HG02840 (cell line): Measurements from ENCODE around the gene MRPL40.
"Not testable (repeated sequence)": the region's sequence is repeated elsewhere in the genome, so short reads cannot be mapped to it uniquely, and the experiment has no call there.

Source experiments
- ATAC-seq: cut with Tn5 transposase; IDR thresholded peaks from one replicate; pipeline ENCODE4 v1.9.1; 2021; ENCODE audit warnings: mild to moderate bottlenecking, moderate library complexity, moderate number of reproducible peaks; ENCODE audit not compliant: unreplicated experiment, low FRiP score

MRPL40 gene

GRCh38 chr22:19436444-19437161 lies 4.3 kb downstream of the MRPL40 start:
- not testable (repeated sequence) for ATAC-seq

GRCh38 chr22:19438298-19438697 lies 6.0 kb downstream of the MRPL40 start:
- ATAC-seq = no peak

- no peak for ATAC-seq
Measured at GRCh38 chr22:19440411-19441195, 8.3 kb downstream of the MRPL40 start.

GRCh38 chr22:19442166-19442565 lies 9.8 kb downstream of the MRPL40 start:
- ATAC-seq = no peak

DNA sequence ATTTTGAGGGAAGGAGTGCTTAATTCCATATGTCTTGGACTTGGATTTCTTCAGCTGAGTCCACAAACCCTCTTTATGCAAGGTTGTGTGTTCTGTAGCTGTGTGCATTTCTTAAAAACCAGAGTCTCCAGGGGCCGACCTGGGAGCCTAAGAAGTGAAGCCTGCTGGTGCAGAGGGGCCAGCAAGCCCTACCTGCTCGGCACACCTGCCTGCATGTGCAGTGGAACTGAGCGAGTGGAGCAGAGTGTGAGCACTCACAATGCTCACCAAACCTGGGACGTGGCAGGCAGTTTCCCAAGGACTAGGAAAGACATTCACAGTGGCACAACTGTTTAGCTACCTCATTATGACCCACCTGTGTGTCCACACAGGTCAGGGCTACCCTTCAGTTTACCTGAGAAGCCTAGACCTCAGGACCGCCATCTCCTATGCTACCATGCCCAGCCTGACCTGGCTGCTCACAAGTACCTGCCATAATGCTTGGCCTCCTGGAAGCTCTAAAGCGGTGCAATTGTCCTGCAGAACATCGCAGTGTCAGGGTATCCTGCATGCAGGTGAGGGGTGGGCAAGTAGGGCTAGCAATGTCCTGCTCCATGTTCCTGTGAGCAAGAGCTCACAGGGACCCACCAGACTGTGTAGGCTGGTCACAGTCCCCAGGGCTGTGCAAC lies 11.3 kb downstream of the MRPL40 start:
- ATAC-seq = no peak

DNA sequence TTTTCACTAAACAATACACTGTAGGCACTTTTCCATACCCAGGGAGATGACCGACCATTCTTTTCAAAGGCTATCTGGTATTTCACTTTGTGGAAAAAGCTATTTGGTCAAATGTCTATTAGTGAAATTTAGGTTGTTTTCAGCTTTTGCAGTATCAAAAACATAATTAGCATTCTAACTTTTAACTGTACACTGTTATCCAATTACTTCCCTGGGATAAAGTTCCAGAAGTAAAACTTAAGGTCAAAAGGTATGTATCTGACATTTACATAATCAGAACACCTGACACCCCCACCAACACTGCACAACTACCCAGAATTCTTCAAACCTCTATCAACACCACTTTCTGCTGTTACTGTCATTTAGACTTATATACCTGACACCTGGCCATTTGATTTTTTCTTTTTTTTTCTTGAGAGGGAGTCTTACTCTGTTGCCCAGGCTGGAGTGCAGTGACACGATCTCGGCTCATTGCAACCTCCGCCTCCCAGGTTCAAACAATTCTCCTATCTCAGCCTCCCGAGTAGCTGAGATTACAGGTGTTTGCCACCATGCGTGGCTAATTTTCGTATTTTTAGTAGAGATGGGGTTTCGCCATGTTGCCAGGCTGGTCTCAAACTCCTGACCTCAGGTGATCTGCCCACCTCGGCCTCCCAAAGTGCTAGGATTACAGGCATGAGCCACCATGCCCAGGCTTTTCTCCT lies 13.1 kb downstream of the MRPL40 start:
- not testable (repeated sequence) for ATAC-seq

GRCh38 chr22:19446603-19447329 lies 14.4 kb downstream of the MRPL40 start:
- peak; percentile 5 for ATAC-seq

GRCh38 chr22:19447330-19448075 lies 15.2 kb downstream of the MRPL40 start, which contains the start of gene C22orf39:
Gene C22orf39, minus strand, starts transcription at chr22:19447711. Its CDS starts 23 bp downstream, at chr22:19447688.
- ATAC-seq = peak; percentile 82

DNA sequence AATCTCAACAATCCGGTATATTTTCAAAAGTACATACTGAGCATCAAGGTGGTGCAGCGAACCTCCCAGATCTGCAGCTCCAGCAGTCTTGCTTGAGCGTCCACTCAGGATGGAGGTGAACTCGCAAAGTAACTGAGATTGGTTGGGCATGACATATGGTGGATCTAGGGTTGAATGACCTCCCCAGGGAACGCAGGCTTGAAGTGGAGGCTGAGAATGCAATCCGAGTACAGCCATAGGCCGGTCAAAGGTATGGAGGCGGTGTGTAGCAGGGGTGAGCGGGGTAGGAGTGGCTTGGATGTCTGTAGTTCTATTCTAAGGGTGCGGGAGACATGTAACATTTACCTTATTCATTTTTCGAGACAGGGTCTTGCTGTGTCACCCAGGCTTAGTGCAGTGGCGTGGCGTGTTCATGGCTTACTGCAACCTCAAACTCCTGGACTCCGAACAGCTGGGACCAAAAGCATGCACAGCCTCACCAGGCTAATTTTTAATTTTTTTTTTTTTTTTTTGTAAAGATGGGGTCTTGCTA lies 15.8 kb downstream of the MRPL40 start:
- peak; percentile 20 for ATAC-seq

DNA sequence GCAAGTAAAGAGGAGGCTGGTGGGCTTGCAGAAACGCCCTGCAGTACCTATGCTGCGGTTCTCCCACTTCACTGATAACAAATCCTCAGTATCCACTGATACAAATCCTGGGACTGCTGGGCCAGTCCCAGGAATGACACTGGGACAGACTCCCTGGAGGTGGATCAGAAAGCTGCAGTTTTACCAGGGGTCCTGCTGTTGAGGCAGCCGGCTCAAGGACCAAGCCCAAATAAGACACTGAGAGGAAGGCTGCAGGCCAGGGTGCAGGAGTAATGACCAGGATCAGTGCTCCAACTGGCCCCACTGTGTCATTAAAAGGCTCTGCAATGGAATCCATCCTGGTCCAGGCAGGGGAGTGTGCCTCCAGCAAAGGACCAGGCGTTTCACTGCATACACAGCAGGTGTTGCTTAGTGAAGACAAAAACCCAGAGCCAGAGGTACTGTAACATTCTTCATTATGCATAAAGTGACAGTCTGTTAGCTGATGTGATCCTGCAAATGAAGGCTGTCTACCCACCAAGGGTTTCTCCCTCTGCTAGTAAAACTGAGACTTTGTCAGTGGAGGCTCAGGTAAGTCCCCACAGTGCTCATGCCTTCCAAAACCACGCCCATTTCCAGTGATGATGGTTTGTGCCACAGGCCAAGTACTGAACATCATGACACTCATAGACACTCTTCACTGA lies 16.5 kb downstream of the MRPL40 start:
- ATAC-seq = no peak

GRCh38 chr22:19449422-19449767 lies 17.1 kb downstream of the MRPL40 start:
- ATAC-seq = no peak

DNA sequence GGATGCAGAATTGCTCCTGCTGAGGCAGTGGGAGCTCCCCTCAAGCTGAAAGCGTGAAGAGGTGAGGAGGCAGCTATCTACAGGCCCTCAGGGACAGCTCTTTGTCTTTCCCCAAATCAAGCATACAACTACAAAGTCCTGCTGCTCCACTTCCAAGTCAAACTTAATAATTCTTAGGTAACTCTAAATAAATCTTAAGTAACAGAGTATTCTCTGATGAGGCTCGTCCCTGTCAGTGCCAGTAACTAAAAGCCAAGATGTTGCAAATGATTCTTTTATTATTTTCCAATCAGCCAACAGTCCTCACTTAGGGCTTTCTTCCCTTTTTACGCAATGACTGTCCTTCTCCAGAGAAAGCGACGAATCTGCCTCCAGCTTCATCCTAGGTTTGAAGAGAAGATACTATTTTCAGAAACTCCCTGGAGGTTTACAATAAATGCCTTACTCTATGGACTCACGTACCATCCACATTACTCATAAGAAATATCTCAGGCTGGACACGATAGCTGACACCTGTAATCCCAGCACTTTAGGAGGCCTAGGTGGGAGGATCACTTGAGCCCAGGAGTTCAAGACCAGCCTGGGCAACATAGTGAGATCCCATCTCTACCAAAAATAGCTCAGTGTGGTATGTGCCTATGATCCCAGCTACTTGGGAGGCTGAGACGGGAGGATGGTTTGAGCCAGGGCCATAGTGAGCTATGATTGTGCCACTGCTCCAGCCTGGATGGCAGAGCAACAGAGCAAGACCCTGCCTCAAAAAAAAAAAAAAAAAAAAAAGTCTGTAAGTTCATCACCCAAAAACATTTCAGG lies 18.2 kb downstream of the MRPL40 start:
- ATAC-seq = no peak

DNA sequence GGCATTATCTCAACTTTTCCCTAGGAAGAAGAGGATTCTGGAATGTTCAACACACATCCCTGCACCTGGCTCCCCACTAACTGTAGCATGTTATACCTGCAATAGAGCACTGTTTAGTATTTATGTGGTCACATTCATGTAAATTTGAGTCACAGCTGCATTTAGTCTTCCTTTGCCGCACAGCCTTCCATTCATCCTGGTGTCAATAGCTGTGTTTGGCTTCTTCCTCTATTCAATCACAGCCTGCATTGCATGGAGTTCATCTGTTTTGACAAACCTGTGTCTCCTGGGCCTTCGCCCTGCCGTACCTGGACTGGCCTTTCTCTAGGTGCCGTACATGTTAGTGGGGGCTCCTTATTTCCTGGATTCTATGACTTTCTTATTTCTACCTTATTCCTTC lies 19.2 kb downstream of the MRPL40 start:
- no peak for ATAC-seq

GRCh38 chr22:19453718-19454117 lies 21.4 kb downstream of the MRPL40 start:
- ATAC-seq = no peak

- no peak for ATAC-seq
Measured at GRCh38 chr22:19454156-19454555, 21.8 kb downstream of the MRPL40 start.

DNA sequence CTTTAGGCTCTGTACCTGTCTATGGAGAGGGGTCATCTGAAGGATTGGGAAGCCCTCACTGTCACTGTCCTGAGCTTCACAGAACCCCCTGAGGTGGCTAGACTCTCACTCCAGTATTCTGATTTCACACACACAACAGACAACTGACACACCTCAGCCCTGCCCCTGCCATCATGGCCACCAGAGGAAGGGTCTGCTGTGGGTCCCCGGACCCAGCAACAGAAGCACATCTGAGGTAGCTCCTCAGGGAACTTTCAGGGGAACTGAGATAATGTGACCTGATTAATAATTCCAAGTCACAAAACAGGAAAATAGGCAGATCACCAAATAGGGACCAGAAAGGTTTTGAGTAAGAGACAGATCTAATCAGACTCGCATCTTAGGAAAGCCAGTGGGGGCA lies 22.7 kb downstream of the MRPL40 start:
- ATAC-seq = no peak

DNA sequence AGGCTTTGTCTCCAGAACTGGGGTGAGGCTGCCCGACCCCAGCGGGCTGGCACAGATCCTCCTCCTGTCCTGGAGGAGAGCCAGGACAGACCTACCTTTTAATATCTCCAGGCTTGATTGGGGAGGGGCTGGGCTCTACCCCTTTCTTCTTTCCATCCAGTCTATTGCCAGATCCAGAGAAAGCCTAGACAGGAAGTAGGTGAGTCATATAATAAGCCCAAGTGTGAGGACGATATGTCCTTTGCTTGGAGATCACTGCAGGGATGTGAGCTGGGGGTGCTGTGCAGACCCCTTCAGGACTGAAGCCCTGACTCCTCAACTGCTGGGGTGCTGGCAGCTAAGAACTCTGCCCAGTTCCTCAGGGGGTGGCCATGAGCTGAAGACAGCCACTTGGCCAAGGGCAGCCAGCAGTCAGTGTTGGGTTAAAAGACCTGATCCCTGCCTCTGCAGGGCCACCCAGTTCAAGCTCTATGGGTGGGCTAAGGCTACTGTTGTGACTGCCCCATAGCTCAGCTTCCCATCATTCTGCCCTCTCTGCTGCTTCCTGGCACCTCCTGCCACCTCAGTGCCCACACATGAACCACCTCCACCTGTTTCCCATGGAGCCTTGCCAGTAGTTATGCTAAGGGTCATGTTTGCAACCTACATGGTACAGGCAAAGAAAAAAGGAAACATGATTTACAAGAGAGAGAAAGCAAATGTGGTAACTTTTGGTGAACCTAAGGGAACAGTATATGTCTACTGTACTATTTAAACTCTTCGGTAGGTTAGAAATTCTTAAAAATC lies 23.4 kb downstream of the MRPL40 start:
- ATAC-seq = no peak
